ENCODE data around the gene SPOCK1.

- TF ChIP-seq CTCF (IDR thresholded peaks at IDR 0.05; ENCODE audit: poor library complexity) = no peak
- no peak for TF ChIP-seq EZH2phosphoT487 (IDR thresholded peaks at IDR 0.05; ENCODE audit: low read depth, severe bottlenecking, unreplicated experiment)
Observed at GRCh38 chr5:137114529-137114928, 384.6 kb downstream of the SPOCK1 start.

Measured in hepatocyte (in vitro differentiated cells).